ENCODE results near the gene GTF3C4. TPM values are rescaled to one million over a fixed set of nuclear protein-coding genes. Genes with fewer than 3 reads are reported as not detected.

GTF3C4 gene
- total RNA-seq, 3 donors from 2014 or later: 10.5 to 16.6 (median 11.4) TPM

GRCh38 chr9:132733260-132733815 lies 63.1 kb downstream of the GTF3C4 start:
- Histone ChIP-seq H3K4me1 (ENCODE audit: low read depth) (peaks cover 6% of the 10 kb centered on the region), H3K4me3 (no peak overlapping the region), H3K9me3 (no peaks in the 10 kb centered on the region), H3K36me3 (ENCODE audit: low read depth) (no peaks in the 10 kb centered on the region)
- intact Hi-C loops (cut with DNase I, micrococcal nuclease): no loop called here
- TF ChIP-seq CTCF (IDR thresholded peaks at IDR 0.05): no peak
- DNase-seq: no peak
- no peak for ATAC-seq

- DNase-seq: peak in 2 of 3 donors; percentile 53 to 70
- TF ChIP-seq CTCF (IDR thresholded peaks at IDR 0.05): no peak
Observed at GRCh38 chr9:132739710-132740310, 69.5 kb downstream of the GTF3C4 start.

GRCh38 chr9:132740526-132741309 lies 70.5 kb downstream of the GTF3C4 start:
- intact Hi-C loops (cut with DNase I, micrococcal nuclease): no loop called here
- no peaks in the 10 kb centered on the region for H3K9me3 ChIP-seq
- no peak for DNase-seq

More at GRCh38 chr9:132739710-132740310, 69.5 kb downstream of the GTF3C4 start:
- ATAC-seq: peak; percentile 84
- no peaks in the 10 kb centered on the region for H3K9me3 ChIP-seq
- H3K36me3 ChIP-seq (ENCODE audit: low read depth): no peaks in the 10 kb centered on the region
- intact Hi-C loops (cut with DNase I, micrococcal nuclease): no loop called here
- no peak overlapping the region for H3K4me3 ChIP-seq
- H3K4me1 ChIP-seq (ENCODE audit: low read depth): peaks cover 4% of the 10 kb centered on the region

GRCh38 chr9:132742821-132743311 lies 72.6 kb downstream of the GTF3C4 start:
- DNase-seq (no peak), ATAC-seq (no peak)
- no peaks in the 10 kb centered on the region for H3K36me3 ChIP-seq (ENCODE audit: low read depth)
- peaks cover 7% of the 10 kb centered on the region for H3K4me1 ChIP-seq (ENCODE audit: low read depth)
- no peak overlapping the region for H3K4me3 ChIP-seq
- no peaks in the 10 kb centered on the region for H3K9me3 ChIP-seq
- intact Hi-C loops (cut with DNase I, micrococcal nuclease): no loop called here
- no peak for TF ChIP-seq CTCF (IDR thresholded peaks at IDR 0.05)

More at GRCh38 chr9:132740526-132741309, 70.5 kb downstream of the GTF3C4 start:
- H3K4me3 ChIP-seq: no peak overlapping the region
- no peaks in the 10 kb centered on the region for H3K36me3 ChIP-seq (ENCODE audit: low read depth)
- no peak for ATAC-seq
- TF ChIP-seq CTCF (IDR thresholded peaks at IDR 0.05): no peak
- peaks cover 7% of the 10 kb centered on the region for H3K4me1 ChIP-seq (ENCODE audit: low read depth)

- no peak overlapping the region for H3K4me3 ChIP-seq
- DNase-seq: no peak
- peaks cover 7% of the 10 kb centered on the region for H3K4me1 ChIP-seq (ENCODE audit: low read depth)
- no peak for ATAC-seq
- no peaks in the 10 kb centered on the region for H3K36me3 ChIP-seq (ENCODE audit: low read depth)
- TF ChIP-seq CTCF (IDR thresholded peaks at IDR 0.05): no peak
- H3K9me3 ChIP-seq: no peaks in the 10 kb centered on the region
- intact Hi-C loops (cut with DNase I, micrococcal nuclease): no loop called here
Observed at GRCh38 chr9:132743931-132744479, 73.7 kb downstream of the GTF3C4 start.

Other genes starting within 250 kb of the GTF3C4 start
- not detected for gene BARHL1, start 87.9 kb upstream of the GTF3C4 start, total RNA-seq
- gene DDX31, start 481 bp upstream of the GTF3C4 start, total RNA-seq: 10 to 100 TPM in 1 of 3 donors, 1 to 10 TPM in 2; 8.7 to 11.2 (median 9.5) TPM
- gene AK8, start 207.8 kb downstream of the GTF3C4 start, total RNA-seq: 1 to 10 TPM in 1 of 3 donors, under 1 TPM in 1, not detected in 1; 0.96 to 2.0 TPM
- gene SPACA9, start 208.4 kb downstream of the GTF3C4 start, total RNA-seq: 1 to 10 TPM; 1.6 to 6.9 (median 2.5) TPM

Data from mucosa of descending colon (tissue), 3 donors.